Muscle of leg (tissue), 11 donors: ENCODE measurements around the gene IL22RA1. TPM values are rescaled to one million over a fixed set of nuclear protein-coding genes. Genes with fewer than 3 reads are reported as not detected.

Source experiments
- DNase-seq: peaks from one replicate; pipeline ENCODE4 v3.0.0; 2013
- H3K27ac ChIP-seq: one replicate; pipeline ENCODE4 v1.5.1; 2013; ENCODE audit warnings: mild to moderate bottlenecking, low read length, control low read depth
- H3K27me3 ChIP-seq: one replicate; pipeline ENCODE4 v1.6.1; 2013; ENCODE audit warnings: low read length; ENCODE audit not compliant: control insufficient read depth, insufficient read depth
- H3K36me3 ChIP-seq: one replicate; pipeline ENCODE4 v1.6.1; 2013; ENCODE audit warnings: low read length; ENCODE audit not compliant: control insufficient read depth, insufficient read depth
- H3K4me1 ChIP-seq: one replicate; pipeline ENCODE4 v1.6.1; 2013; ENCODE audit warnings: low read length; ENCODE audit not compliant: control insufficient read depth, insufficient read depth
- H3K4me3 ChIP-seq: one replicate; pipeline ENCODE4 v1.5.1; 2013; ENCODE audit warnings: low read length, control low read depth
- H3K9me3 ChIP-seq: replicated peaks from 2 replicates; pipeline ENCODE4 v1.6.1; 2013; ENCODE audit warnings: low read depth, low read length; ENCODE audit not compliant: control insufficient read depth
- WGBS: methylation state at CpG from one replicate; pipeline ENCODE4 v1.1.5; 2013; ENCODE audit warnings: missing lambda C conversion rate; ENCODE audit not compliant: insufficient coverage; 5-methylcytosine and 5-hydroxymethylcytosine counted together
- polyA plus RNA-seq, 8 donors: library from polyadenylated mRNA; unstranded; fragments of 120-200 nt; gene quantifications; one replicate each; pipeline versions ENCODE4 v1.2.1 to v1.2.3, GENCODE V29; 2013; ENCODE audit warnings: inconsistent platforms in 1 of 8, low replicate concordance in 1 of 8; ENCODE audit not compliant: insufficient read length in 8 of 8, insufficient read depth in 1 of 8
- total RNA-seq: library from RNA; stranded (reverse); fragments of 120-200 nt; gene quantifications from one replicate; pipeline ENCODE4 v1.2.4, GENCODE V29; 2013

The IL22RA1 gene
- total and polyA plus RNA-seq, 9 donors = 0.05 to 3.2 (median 0.56) TPM; not detected in 3

GRCh38 chr1:24082372-24082771, 60.6 kb downstream of the IL22RA1 start:
- Histone ChIP-seq H3K4me3 (no peak overlapping the region), H3K27me3 (peaks cover 2% of the 10 kb centered on the region), H3K27ac (no peak overlapping the region), H3K9me3 (no peaks in the 10 kb centered on the region), H3K4me1 (peaks cover 6% of the 10 kb centered on the region), H3K36me3 (peaks cover 77% of the 10 kb centered on the region)
- no peak for DNase-seq
- WGBS = 96% methylated on average over 8 of the region's 8 CpGs

- no peak overlapping the region for H3K4me3 ChIP-seq
- 88% methylated on average over 6 of the region's 6 CpGs for WGBS
- H3K9me3 ChIP-seq = no peaks in the 10 kb centered on the region
- peaks cover 4% of the 10 kb centered on the region for H3K4me1 ChIP-seq
- H3K27me3 ChIP-seq = peaks cover 1% of the 10 kb centered on the region
- peaks cover 69% of the 10 kb centered on the region for H3K36me3 ChIP-seq
- no peak for DNase-seq
- H3K27ac ChIP-seq = no peak overlapping the region
These were observed 61.8 kb downstream of the IL22RA1 start for GRCh38 chr1:24081190-24081589.

GRCh38 chr1:24080131-24080530, 62.8 kb downstream of the IL22RA1 start:
- no peak for DNase-seq
- Histone ChIP-seq H3K4me3 (no peak overlapping the region), H3K4me1 (peaks cover 4% of the 10 kb centered on the region), H3K27ac (no peak overlapping the region), H3K9me3 (no peaks in the 10 kb centered on the region), H3K36me3 (peaks cover 65% of the 10 kb centered on the region), H3K27me3 (no peaks in the 10 kb centered on the region)
- 62% methylated on average over 10 of the region's 10 CpGs for WGBS

- Histone ChIP-seq H3K36me3 (peaks cover 64% of the 10 kb centered on the region), H3K27ac (no peak overlapping the region), H3K9me3 (no peaks in the 10 kb centered on the region), H3K27me3 (no peaks in the 10 kb centered on the region), H3K4me3 (no peak overlapping the region), H3K4me1 (peaks cover 3% of the 10 kb centered on the region)
- DNase-seq = no peak
- WGBS = 80% methylated on average over 15 of the region's 16 CpGs
These were observed 65.5 kb downstream of the IL22RA1 start for GRCh38 chr1:24077278-24077978.

GRCh38 chr1:24075946-24076345, 67.0 kb downstream of the IL22RA1 start:
- no peak for DNase-seq
- H3K9me3 ChIP-seq = no peaks in the 10 kb centered on the region
- H3K4me1 ChIP-seq = peaks cover 10% of the 10 kb centered on the region
- H3K4me3 ChIP-seq = no peak overlapping the region
- no peak overlapping the region for H3K27ac ChIP-seq
- H3K27me3 ChIP-seq = no peaks in the 10 kb centered on the region
- peaks cover 55% of the 10 kb centered on the region for H3K36me3 ChIP-seq
- WGBS = 89% methylated on average over 7 of the region's 8 CpGs

- Histone ChIP-seq H3K4me1 (peaks cover 13% of the 10 kb centered on the region), H3K27ac (no peak overlapping the region), H3K4me3 (no peak overlapping the region), H3K27me3 (no peaks in the 10 kb centered on the region), H3K36me3 (peaks cover 51% of the 10 kb centered on the region), H3K9me3 (no peaks in the 10 kb centered on the region)
- no peak for DNase-seq
- 67% methylated on average over 3 of the region's 4 CpGs for WGBS
These were observed 67.4 kb downstream of the IL22RA1 start for GRCh38 chr1:24075590-24075854.

- H3K4me1 ChIP-seq = peaks cover 13% of the 10 kb centered on the region
- 69% methylated on average over 10 of the region's 15 CpGs for WGBS
- DNase-seq = no peak
- no peak overlapping the region for H3K27ac ChIP-seq
- H3K4me3 ChIP-seq = no peak overlapping the region
- H3K9me3 ChIP-seq = no peaks in the 10 kb centered on the region
- H3K36me3 ChIP-seq = peaks cover 46% of the 10 kb centered on the region
- no peaks in the 10 kb centered on the region for H3K27me3 ChIP-seq
These were observed 67.9 kb downstream of the IL22RA1 start for GRCh38 chr1:24074817-24075589.

- H3K4me1 ChIP-seq = peaks cover 13% of the 10 kb centered on the region
- peaks cover 40% of the 10 kb centered on the region for H3K36me3 ChIP-seq
- no peak for DNase-seq
- no peaks in the 10 kb centered on the region for H3K9me3 ChIP-seq
- no peak overlapping the region for H3K4me3 ChIP-seq
- H3K27ac ChIP-seq = no peak overlapping the region
- WGBS = 95% methylated on average over 3 of the region's 5 CpGs
- no peaks in the 10 kb centered on the region for H3K27me3 ChIP-seq
These were observed 68.7 kb downstream of the IL22RA1 start for GRCh38 chr1:24074196-24074595.

GRCh38 chr1:24071941-24072340, 71.0 kb downstream of the IL22RA1 start:
- Histone ChIP-seq H3K4me1 (peaks cover 24% of the 10 kb centered on the region), H3K27me3 (no peaks in the 10 kb centered on the region), H3K27ac (no peak overlapping the region), H3K4me3 (no peak overlapping the region), H3K36me3 (peaks cover 37% of the 10 kb centered on the region), H3K9me3 (no peaks in the 10 kb centered on the region)
- DNase-seq = no peak
- WGBS = 86% methylated on average over 5 of the region's 7 CpGs

GRCh38 chr1:24070821-24071393, 72.0 kb downstream of the IL22RA1 start:
- no peaks in the 10 kb centered on the region for H3K9me3 ChIP-seq
- peaks cover 42% of the 10 kb centered on the region for H3K36me3 ChIP-seq
- WGBS = 3% methylated on average over 7 of the region's 15 CpGs
- H3K4me1 ChIP-seq = peaks cover 24% of the 10 kb centered on the region
- no peak overlapping the region for H3K4me3 ChIP-seq
- H3K27me3 ChIP-seq = no peaks in the 10 kb centered on the region
- peak; percentile 80 for DNase-seq
- no peak overlapping the region for H3K27ac ChIP-seq
